Activated CD4-positive, alpha-beta T cell treated with anti-CD3 and anti-CD28 coated beads, Interleukin-2, amount 50 U/mL, for 48 hours (primary cell): ENCODE measurements around the gene KXD1.

Experiments
- DNase-seq, 2 experiments: peaks; one replicate each; pipeline ENCODE4 v3.0.0-alpha.2; 2020

KXD1 gene

GRCh38 chr19:18618236-18618635, 60.6 kb downstream of the KXD1 start:
- no peak for DNase-seq
